Neural cell (in vitro differentiated cells): ENCODE measurements around the gene DLG5. TPM values are rescaled to one million over a fixed set of nuclear protein-coding genes. Genes with fewer than 3 reads are reported as not detected.

ENCODE experiments used
- H2AFZ ChIP-seq: fragments of 200-600, 300-800 bp; sonication (generic), shearing (Covaris generic); 2 replicates; pipeline ENCODE4 v1.6.0; 2014; ENCODE audit warnings: low read depth, mild to moderate bottlenecking, antibody characterized with exemption, low read length, moderate library complexity
- H3F3A ChIP-seq: fragments of 200-600 bp; shearing (Covaris generic); 2 replicates; pipeline ENCODE4 v1.6.1; 2016; ENCODE audit warnings: mild to moderate bottlenecking, moderate library complexity, mixed read lengths, antibody characterized with exemption, low read length; ENCODE audit not compliant: insufficient read depth, poor library complexity, severe bottlenecking
- H3K27ac ChIP-seq: fragments of 200-600, 300-800 bp; sonication (generic), shearing (Covaris generic); 2 replicates; pipeline ENCODE4 v1.5.1; 2014; ENCODE audit warnings: mild to moderate bottlenecking, low read length, moderate library complexity
- H3K27me3 ChIP-seq: fragments of 300-800, 200-600 bp; sonication (generic), shearing (Covaris generic); 2 replicates; pipeline ENCODE4 v1.6.0; 2014; ENCODE audit warnings: mild to moderate bottlenecking, low read depth, low read length, moderate library complexity; ENCODE audit not compliant: insufficient read depth
- H3K36me3 ChIP-seq: fragments of 300-800, 200-600 bp; sonication (generic), shearing (Covaris generic); 2 replicates; pipeline ENCODE4 v1.5.1; 2014; ENCODE audit warnings: mild to moderate bottlenecking, antibody characterized with exemption, low read length, moderate library complexity; ENCODE audit not compliant: insufficient read depth
- H3K4me2 ChIP-seq: fragments of 300-800, 200-600 bp; sonication (generic), shearing (Covaris generic); 2 replicates; pipeline ENCODE4 v1.6.0; 2014; ENCODE audit warnings: mild to moderate bottlenecking, low read length
- H3K4me3 ChIP-seq: fragments of 300-800, 200-600 bp; sonication (generic), shearing (Covaris generic); 2 replicates; pipeline ENCODE4 v1.5.1; 2014; ENCODE audit warnings: mild to moderate bottlenecking, low read length, moderate library complexity
- H3K79me2 ChIP-seq: fragments of 200-600 bp; shearing (Covaris generic); replicated peaks from 2 replicates; pipeline ENCODE4 v1.6.0; 2014; ENCODE audit warnings: mild to moderate bottlenecking, low read length, moderate library complexity; ENCODE audit not compliant: insufficient read depth
- H3K9ac ChIP-seq: fragments of 300-800, 200-600 bp; sonication (generic), shearing (Covaris generic); 2 replicates; pipeline ENCODE4 v1.6.1; 2016; ENCODE audit warnings: mild to moderate bottlenecking, low read length, mixed read lengths
- H3K9me2 ChIP-seq: fragments of 200-600 bp; shearing (Covaris generic); 2 replicates; pipeline ENCODE4 v1.6.1; 2016; ENCODE audit warnings: mild to moderate bottlenecking, low read length, mixed read lengths; ENCODE audit not compliant: insufficient read depth
- H3K9me3 ChIP-seq: fragments of 200-600, 300-800 bp; sonication (generic), shearing (Covaris generic); 2 replicates; pipeline ENCODE4 v1.6.1; 2016; ENCODE audit warnings: mild to moderate bottlenecking, mixed run types, low read length, moderate library complexity, mixed read lengths
- H4K20me1 ChIP-seq: fragments of 200-600 bp; shearing (Covaris generic); 2 replicates; pipeline ENCODE4 v1.6.1; 2016; ENCODE audit warnings: mild to moderate bottlenecking, mixed run types; ENCODE audit not compliant: insufficient read depth
- EP300 ChIP-seq: fragments of 450-650 bp; conservative IDR thresholded peaks from 2 replicates; pipeline ENCODE4 v1.6.1; 2014; ENCODE audit warnings: antibody characterized with exemption, mild to moderate bottlenecking, moderate library complexity; ENCODE audit not compliant: poor library complexity, severe bottlenecking
- EZH2 ChIP-seq: fragments of 200-600, 300-800 bp; shearing (Covaris generic), sonication (generic); IDR thresholded peaks from 2 replicates; pipeline ENCODE4 v1.6.1; 2014; ENCODE audit warnings: antibody characterized with exemption, low read length, borderline replicate concordance, mild to moderate bottlenecking; ENCODE audit not compliant: insufficient read depth, poor library complexity, severe bottlenecking
- MXI1 ChIP-seq: fragments of 450-650 bp; conservative IDR thresholded peaks from 2 replicates; pipeline ENCODE4 v1.6.1; 2014; ENCODE audit warnings: antibody characterized with exemption, mild to moderate bottlenecking; ENCODE audit not compliant: poor library complexity, severe bottlenecking
- POLR2AphosphoS5 ChIP-seq: IDR thresholded peaks from 2 replicates; pipeline ENCODE4 v1.6.1; 2012
- RAD21 ChIP-seq: fragments of 450-650 bp; conservative IDR thresholded peaks from 2 replicates; pipeline ENCODE4 v1.6.1; 2014; ENCODE audit warnings: antibody characterized with exemption, mild to moderate bottlenecking, moderate library complexity
- SMC3 ChIP-seq: fragments of 450-650 bp; conservative IDR thresholded peaks from 2 replicates; pipeline ENCODE4 v1.6.1; 2014; ENCODE audit warnings: antibody characterized with exemption, mild to moderate bottlenecking, moderate library complexity; ENCODE audit not compliant: poor library complexity
- TAF1 ChIP-seq: IDR thresholded peaks from 2 replicates; pipeline ENCODE4 v1.6.1; 2012; ENCODE audit warnings: low read depth
- polyA plus RNA-seq: library from polyadenylated mRNA; depleted of rRNA; stranded (reverse); fragments of >200 nt; gene quantifications from 2 replicates; pipeline ENCODE4 v1.2.3, GENCODE V29; 2014
- TF ChIP-seq, protein P1 (sequence below): IDR thresholded peaks from 2 replicates; pipeline ENCODE4 v1.6.1; 2012; ENCODE audit warnings: borderline replicate concordance
- TF ChIP-seq, protein P2 (sequence below): fragments of 450-650 bp; IDR thresholded peaks from 2 replicates; pipeline ENCODE4 v1.5.1; 2014; ENCODE audit warnings: antibody characterized with exemption, mild to moderate bottlenecking, moderate library complexity; ENCODE audit not compliant: poor library complexity, severe bottlenecking

Gene DLG5
- polyA plus RNA-seq, 1 donor from 2014 or later = 72.9 TPM

DNA sequence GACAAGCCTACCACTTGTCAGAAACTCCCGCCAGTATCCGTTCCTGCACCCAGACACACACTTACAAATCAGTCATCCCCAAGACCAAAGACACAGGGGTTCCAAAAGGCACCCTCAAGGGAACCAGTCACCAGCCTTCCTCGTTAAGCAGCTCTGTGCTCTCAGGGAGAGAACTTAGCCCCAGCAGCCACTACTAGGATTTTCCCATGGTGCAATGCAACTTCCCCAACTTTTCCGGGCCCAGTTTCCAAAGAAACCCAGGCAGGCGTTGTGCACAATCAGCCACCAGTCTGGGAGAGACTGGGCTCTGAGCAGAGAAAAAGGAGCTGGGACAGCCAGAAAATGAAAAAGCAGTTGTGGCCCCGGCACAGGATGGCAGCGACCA, 1.2 kb downstream of the DLG5 start:
- Histone ChIP-seq H3K9me2 (no peaks in the 10 kb centered on the region), H4K20me1 (no peaks in the 10 kb centered on the region), H3K27me3 (no peaks in the 10 kb centered on the region), H3K9me3 (no peaks in the 10 kb centered on the region), H3K4me3 (peak overlapping the region; percentile 95), H3K27ac (peak overlapping the region; percentile 84), H3K36me3 (no peaks in the 10 kb centered on the region), H2AFZ (no peak overlapping the region), H3F3A (no peaks in the 10 kb centered on the region), H3K79me2 (peaks cover 58% of the 10 kb centered on the region), H3K9ac (peak overlapping the region; percentile 92), H3K4me2 (peak overlapping the region; percentile 87)
- TF ChIP-seq TAF1 = no peak
- TF ChIP-seq MXI1 = no peak
- TF ChIP-seq, protein P1, sequence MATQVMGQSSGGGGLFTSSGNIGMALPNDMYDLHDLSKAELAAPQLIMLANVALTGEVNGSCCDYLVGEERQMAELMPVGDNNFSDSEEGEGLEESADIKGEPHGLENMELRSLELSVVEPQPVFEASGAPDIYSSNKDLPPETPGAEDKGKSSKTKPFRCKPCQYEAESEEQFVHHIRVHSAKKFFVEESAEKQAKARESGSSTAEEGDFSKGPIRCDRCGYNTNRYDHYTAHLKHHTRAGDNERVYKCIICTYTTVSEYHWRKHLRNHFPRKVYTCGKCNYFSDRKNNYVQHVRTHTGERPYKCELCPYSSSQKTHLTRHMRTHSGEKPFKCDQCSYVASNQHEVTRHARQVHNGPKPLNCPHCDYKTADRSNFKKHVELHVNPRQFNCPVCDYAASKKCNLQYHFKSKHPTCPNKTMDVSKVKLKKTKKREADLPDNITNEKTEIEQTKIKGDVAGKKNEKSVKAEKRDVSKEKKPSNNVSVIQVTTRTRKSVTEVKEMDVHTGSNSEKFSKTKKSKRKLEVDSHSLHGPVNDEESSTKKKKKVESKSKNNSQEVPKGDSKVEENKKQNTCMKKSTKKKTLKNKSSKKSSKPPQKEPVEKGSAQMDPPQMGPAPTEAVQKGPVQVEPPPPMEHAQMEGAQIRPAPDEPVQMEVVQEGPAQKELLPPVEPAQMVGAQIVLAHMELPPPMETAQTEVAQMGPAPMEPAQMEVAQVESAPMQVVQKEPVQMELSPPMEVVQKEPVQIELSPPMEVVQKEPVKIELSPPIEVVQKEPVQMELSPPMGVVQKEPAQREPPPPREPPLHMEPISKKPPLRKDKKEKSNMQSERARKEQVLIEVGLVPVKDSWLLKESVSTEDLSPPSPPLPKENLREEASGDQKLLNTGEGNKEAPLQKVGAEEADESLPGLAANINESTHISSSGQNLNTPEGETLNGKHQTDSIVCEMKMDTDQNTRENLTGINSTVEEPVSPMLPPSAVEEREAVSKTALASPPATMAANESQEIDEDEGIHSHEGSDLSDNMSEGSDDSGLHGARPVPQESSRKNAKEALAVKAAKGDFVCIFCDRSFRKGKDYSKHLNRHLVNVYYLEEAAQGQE = no peak
- TF ChIP-seq RAD21 = no peak
- TF ChIP-seq, protein P2, sequence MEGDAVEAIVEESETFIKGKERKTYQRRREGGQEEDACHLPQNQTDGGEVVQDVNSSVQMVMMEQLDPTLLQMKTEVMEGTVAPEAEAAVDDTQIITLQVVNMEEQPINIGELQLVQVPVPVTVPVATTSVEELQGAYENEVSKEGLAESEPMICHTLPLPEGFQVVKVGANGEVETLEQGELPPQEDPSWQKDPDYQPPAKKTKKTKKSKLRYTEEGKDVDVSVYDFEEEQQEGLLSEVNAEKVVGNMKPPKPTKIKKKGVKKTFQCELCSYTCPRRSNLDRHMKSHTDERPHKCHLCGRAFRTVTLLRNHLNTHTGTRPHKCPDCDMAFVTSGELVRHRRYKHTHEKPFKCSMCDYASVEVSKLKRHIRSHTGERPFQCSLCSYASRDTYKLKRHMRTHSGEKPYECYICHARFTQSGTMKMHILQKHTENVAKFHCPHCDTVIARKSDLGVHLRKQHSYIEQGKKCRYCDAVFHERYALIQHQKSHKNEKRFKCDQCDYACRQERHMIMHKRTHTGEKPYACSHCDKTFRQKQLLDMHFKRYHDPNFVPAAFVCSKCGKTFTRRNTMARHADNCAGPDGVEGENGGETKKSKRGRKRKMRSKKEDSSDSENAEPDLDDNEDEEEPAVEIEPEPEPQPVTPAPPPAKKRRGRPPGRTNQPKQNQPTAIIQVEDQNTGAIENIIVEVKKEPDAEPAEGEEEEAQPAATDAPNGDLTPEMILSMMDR = no peak
- TF ChIP-seq EZH2 = no peak
- no peak for TF ChIP-seq SMC3
- no peak for TF ChIP-seq EP300
- no peak for TF ChIP-seq POLR2AphosphoS5

DNA sequence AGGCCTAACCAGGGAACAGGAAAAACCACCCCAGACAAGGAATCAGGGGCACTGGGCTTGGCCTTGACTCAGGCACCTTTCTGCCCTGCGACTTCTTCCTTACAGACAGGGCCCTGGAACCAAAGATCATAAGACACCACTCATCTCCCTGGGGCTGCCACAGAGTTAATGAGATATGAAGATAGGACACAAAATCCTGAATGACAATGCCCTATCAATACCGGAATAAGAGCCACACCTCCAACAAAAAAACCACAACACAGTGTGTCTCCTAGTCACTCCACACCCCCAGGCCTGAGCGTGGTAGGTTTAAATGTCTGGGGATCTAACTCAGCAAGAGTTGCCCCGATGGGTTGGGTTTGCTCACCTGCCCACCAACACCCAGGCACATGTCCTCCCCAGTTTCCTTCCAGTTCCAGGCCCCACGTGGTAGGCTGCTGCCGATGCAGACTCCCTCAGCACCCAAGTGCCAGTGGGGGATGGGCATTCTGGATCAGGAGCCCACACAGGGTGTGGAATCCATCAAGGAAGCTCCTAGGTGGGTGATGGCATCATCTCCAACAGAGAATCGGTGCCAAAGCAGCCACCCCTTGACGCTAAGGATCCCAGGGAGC, 3.9 kb downstream of the DLG5 start:
- Histone ChIP-seq H3K9ac (no peak overlapping the region), H2AFZ (no peak overlapping the region), H3K27me3 (no peaks in the 10 kb centered on the region), H3K79me2 (peaks cover 81% of the 10 kb centered on the region), H3K9me2 (no peaks in the 10 kb centered on the region), H3K27ac (no peak overlapping the region), H3K4me2 (no peak overlapping the region), H3K36me3 (no peaks in the 10 kb centered on the region), H3K4me3 (peak overlapping the region; percentile 95), H3K9me3 (no peaks in the 10 kb centered on the region), H3F3A (no peaks in the 10 kb centered on the region), H4K20me1 (no peaks in the 10 kb centered on the region)
- TF ChIP-seq TAF1 = no peak
- TF ChIP-seq, protein P2 = no peak
- no peak for TF ChIP-seq RAD21
- no peak for TF ChIP-seq MXI1
- no peak for TF ChIP-seq POLR2AphosphoS5
- no peak for TF ChIP-seq EZH2
- no peak for TF ChIP-seq SMC3
- no peak for TF ChIP-seq EP300
- TF ChIP-seq, protein P1 = no peak
